Measurements from ENCODE around the gene RAP1B. TPM values are rescaled to one million over a fixed set of nuclear protein-coding genes. Genes with fewer than 3 reads are reported as not detected.

Gene RAP1B
- total RNA-seq, 1 donor from 2014 or later: 182 TPM

- Mint-ChIP-seq H3K4me1 (ENCODE audit: unreplicated experiment) (peaks cover 56% of the 10 kb centered on the region), H3K27me3 (ENCODE audit: unreplicated experiment) (no peaks in the 10 kb centered on the region), H3K4me3 (ENCODE audit: unreplicated experiment) (peak overlapping the region; percentile 93), H3K27ac (ENCODE audit: unreplicated experiment) (peak overlapping the region; percentile 97), H3K36me3 (ENCODE audit: unreplicated experiment) (peaks cover 9% of the 10 kb centered on the region), H3K9me3 (ENCODE audit: unreplicated experiment) (no peaks in the 10 kb centered on the region)
- DNase-seq (ENCODE audit: extremely low spot score, unreplicated experiment): no peak
- no peak for TF ChIP-seq CTCF (IDR thresholded peaks at IDR 0.05)
Observed at GRCh38 chr12:68613209-68613904, 2.7 kb downstream of the RAP1B start.

GRCh38 chr12:68614105-68614679 lies 3.5 kb downstream of the RAP1B start:
- H3K36me3 Mint-ChIP-seq (ENCODE audit: unreplicated experiment): peaks cover 13% of the 10 kb centered on the region
- peak overlapping the region; percentile 15 for H3K27ac Mint-ChIP-seq (ENCODE audit: unreplicated experiment)
- no peak for DNase-seq (ENCODE audit: extremely low spot score, unreplicated experiment)
- H3K27me3 Mint-ChIP-seq (ENCODE audit: unreplicated experiment): no peaks in the 10 kb centered on the region
- peak overlapping the region; percentile 33 for H3K4me3 Mint-ChIP-seq (ENCODE audit: unreplicated experiment)
- peaks cover 65% of the 10 kb centered on the region for H3K4me1 Mint-ChIP-seq (ENCODE audit: unreplicated experiment)
- no peaks in the 10 kb centered on the region for H3K9me3 Mint-ChIP-seq (ENCODE audit: unreplicated experiment)
- no peak for TF ChIP-seq CTCF (IDR thresholded peaks at IDR 0.05)

GRCh38 chr12:68614769-68615168 lies 4.1 kb downstream of the RAP1B start:
- peaks cover 13% of the 10 kb centered on the region for H3K36me3 Mint-ChIP-seq (ENCODE audit: unreplicated experiment)
- no peak for DNase-seq (ENCODE audit: extremely low spot score, unreplicated experiment)
- no peaks in the 10 kb centered on the region for H3K9me3 Mint-ChIP-seq (ENCODE audit: unreplicated experiment)
- no peaks in the 10 kb centered on the region for H3K27me3 Mint-ChIP-seq (ENCODE audit: unreplicated experiment)
- H3K4me3 Mint-ChIP-seq (ENCODE audit: unreplicated experiment): no peak overlapping the region
- H3K27ac Mint-ChIP-seq (ENCODE audit: unreplicated experiment): no peak overlapping the region
- TF ChIP-seq CTCF (IDR thresholded peaks at IDR 0.05): no peak
- peaks cover 68% of the 10 kb centered on the region for H3K4me1 Mint-ChIP-seq (ENCODE audit: unreplicated experiment)

GRCh38 chr12:68617160-68617926 lies 6.6 kb downstream of the RAP1B start:
- DNase-seq (ENCODE audit: extremely low spot score, unreplicated experiment): no peak
- Mint-ChIP-seq H3K9me3 (ENCODE audit: unreplicated experiment) (no peaks in the 10 kb centered on the region), H3K36me3 (ENCODE audit: unreplicated experiment) (peaks cover 13% of the 10 kb centered on the region), H3K4me1 (ENCODE audit: unreplicated experiment) (peaks cover 82% of the 10 kb centered on the region), H3K27ac (ENCODE audit: unreplicated experiment) (peak overlapping the region; percentile 83), H3K27me3 (ENCODE audit: unreplicated experiment) (no peaks in the 10 kb centered on the region), H3K4me3 (ENCODE audit: unreplicated experiment) (no peak overlapping the region)
- TF ChIP-seq CTCF (IDR thresholded peaks at IDR 0.05): no peak

GRCh38 chr12:68619541-68619940 lies 8.8 kb downstream of the RAP1B start:
- Mint-ChIP-seq H3K36me3 (ENCODE audit: unreplicated experiment) (peaks cover 7% of the 10 kb centered on the region), H3K9me3 (ENCODE audit: unreplicated experiment) (no peaks in the 10 kb centered on the region), H3K4me3 (ENCODE audit: unreplicated experiment) (no peak overlapping the region), H3K27me3 (ENCODE audit: unreplicated experiment) (no peaks in the 10 kb centered on the region), H3K27ac (ENCODE audit: unreplicated experiment) (no peak overlapping the region), H3K4me1 (ENCODE audit: unreplicated experiment) (peaks cover 73% of the 10 kb centered on the region)
- no peak for TF ChIP-seq CTCF (IDR thresholded peaks at IDR 0.05)
- no peak for DNase-seq (ENCODE audit: extremely low spot score, unreplicated experiment)
